ENCODE data around the gene NAA10. TPM values are rescaled to one million over a fixed set of nuclear protein-coding genes. Genes with fewer than 3 reads are reported as not detected.

NAA10 gene
- total RNA-seq, 1 donor from 2014 or later, result 69.2 TPM

DNA sequence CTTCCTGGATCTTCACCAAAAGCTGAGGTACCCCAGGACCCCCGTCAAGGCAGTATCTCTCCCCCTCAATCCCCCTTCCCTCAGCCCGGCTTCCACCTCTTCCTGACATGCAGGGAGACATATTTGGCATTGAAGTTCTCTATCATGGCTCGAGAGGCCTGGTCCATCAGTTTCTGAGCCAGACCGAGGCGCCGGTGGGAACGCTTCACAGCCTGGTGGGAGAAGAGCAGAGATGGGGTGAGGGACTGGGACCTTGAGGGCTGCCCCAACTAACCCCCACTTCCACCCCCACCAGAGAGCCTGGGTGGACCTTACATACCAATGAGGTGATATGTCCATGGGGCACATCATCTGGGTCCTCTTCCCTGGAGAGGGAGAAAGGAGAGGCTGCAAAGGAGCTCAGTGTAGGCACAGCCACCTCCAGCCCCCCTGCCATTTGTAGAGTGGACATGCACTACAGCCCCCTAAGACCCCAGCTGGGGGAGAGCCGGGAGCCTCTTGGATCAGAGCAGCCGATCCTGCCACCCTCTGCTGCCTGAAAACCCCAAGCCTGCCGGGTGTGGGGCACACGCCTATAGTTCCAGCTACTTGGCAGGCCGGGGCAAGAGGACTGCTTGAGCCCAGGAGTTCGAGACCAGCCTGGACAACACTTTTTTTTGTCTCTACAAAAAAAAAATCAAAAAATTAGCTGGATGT is 2.5 kb downstream of the NAA10 start:
- Histone ChIP-seq H3K27me3 (ENCODE audit: low read depth) (no peaks in the 10 kb centered on the region), H3K9me3 (no peaks in the 10 kb centered on the region), H3K4me1 (peaks cover 22% of the 10 kb centered on the region), H3K27ac (no peak overlapping the region), H3K36me3 (peaks cover 34% of the 10 kb centered on the region), H3K4me3 (no peak overlapping the region)
- DNase-seq (no peak), ATAC-seq (no peak)
- TF ChIP-seq CTCF (IDR thresholded peaks at IDR 0.05), result no peak
- intact Hi-C loops (cut with DNase I), result no loop called here

- no peak for DNase-seq
- intact Hi-C loops (cut with DNase I), result no loop called here
Measured at GRCh38 chrX:153931748-153932147, 3.1 kb downstream of the NAA10 start.

DNA sequence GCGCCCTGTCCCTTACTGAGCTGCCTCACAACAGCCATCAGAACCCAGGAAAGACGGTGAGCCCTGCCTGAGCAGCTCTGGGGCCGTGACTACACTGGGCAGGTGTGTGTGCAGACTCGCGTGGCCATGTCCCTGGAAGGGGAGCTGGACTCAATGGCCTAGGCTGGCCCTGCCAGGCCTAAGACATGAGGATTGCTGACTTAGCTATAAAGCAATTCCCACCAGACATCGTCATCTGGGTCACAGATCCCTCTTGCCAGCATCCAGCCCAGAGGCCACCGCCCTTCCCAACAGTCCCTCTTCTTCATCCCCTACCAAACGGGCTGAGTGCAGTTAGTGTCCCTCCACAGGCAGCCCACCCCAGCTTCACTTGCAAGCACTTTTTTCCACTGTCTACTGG is 3.7 kb downstream of the NAA10 start:
- no peak overlapping the region for H3K27ac ChIP-seq
- H3K4me1 ChIP-seq, result peaks cover 28% of the 10 kb centered on the region
- DNase-seq, result no peak

More at GRCh38 chrX:153931748-153932147, 3.1 kb downstream of the NAA10 start:
- H3K27me3 ChIP-seq (ENCODE audit: low read depth), result no peaks in the 10 kb centered on the region
- peaks cover 26% of the 10 kb centered on the region for H3K4me1 ChIP-seq
- ATAC-seq, result no peak
- no peaks in the 10 kb centered on the region for H3K9me3 ChIP-seq
- H3K36me3 ChIP-seq, result peaks cover 34% of the 10 kb centered on the region
- no peak for TF ChIP-seq CTCF (IDR thresholded peaks at IDR 0.05)
- H3K4me3 ChIP-seq, result no peak overlapping the region
- H3K27ac ChIP-seq, result no peak overlapping the region

GRCh38 chrX:153930011-153930910 is 4.6 kb downstream of the NAA10 start:
- H3K27ac ChIP-seq, result no peak overlapping the region
- H3K4me1 ChIP-seq, result peaks cover 28% of the 10 kb centered on the region
- H3K27me3 ChIP-seq (ENCODE audit: low read depth), result no peaks in the 10 kb centered on the region
- intact Hi-C loops (cut with DNase I), result no loop called here
- no peak for ATAC-seq
- no peak overlapping the region for H3K4me3 ChIP-seq
- no peak for TF ChIP-seq CTCF (IDR thresholded peaks at IDR 0.05)
- H3K9me3 ChIP-seq, result no peaks in the 10 kb centered on the region
- H3K36me3 ChIP-seq, result peaks cover 34% of the 10 kb centered on the region
- no peak for DNase-seq

More for the DNA sequence above, 3.7 kb downstream of the NAA10 start:
- TF ChIP-seq CTCF (IDR thresholded peaks at IDR 0.05), result no peak
- H3K4me3 ChIP-seq, result no peak overlapping the region
- no peaks in the 10 kb centered on the region for H3K27me3 ChIP-seq (ENCODE audit: low read depth)
- H3K36me3 ChIP-seq, result peaks cover 34% of the 10 kb centered on the region
- no peak for ATAC-seq
- no peaks in the 10 kb centered on the region for H3K9me3 ChIP-seq
- intact Hi-C loops (cut with DNase I), result no loop called here

DNA sequence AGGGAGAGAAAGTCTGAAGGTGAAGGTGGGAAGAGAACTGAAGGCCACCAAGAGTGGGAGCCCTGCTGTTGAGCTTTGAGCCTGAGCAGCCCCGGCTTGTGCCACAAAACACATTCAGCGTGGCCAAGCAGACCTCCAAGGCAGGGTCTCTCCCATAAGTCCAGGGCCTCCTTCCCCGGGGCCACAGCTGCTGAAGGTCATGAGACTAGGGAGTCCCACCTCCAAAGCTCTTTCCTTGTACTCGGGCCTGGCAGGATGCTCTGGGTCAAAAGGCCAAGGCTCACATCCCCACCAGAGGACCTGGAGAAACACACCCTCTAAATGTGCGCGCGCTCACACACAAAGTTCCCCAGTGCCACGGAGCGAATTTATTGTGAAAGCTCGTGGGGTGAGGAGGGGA is 5.3 kb downstream of the NAA10 start:
- no peaks in the 10 kb centered on the region for H3K9me3 ChIP-seq
- intact Hi-C loops (cut with DNase I), result no loop called here
- ATAC-seq, result no peak
- H3K4me3 ChIP-seq, result no peak overlapping the region
- H3K27ac ChIP-seq, result no peak overlapping the region
- TF ChIP-seq CTCF (IDR thresholded peaks at IDR 0.05), result no peak
- H3K36me3 ChIP-seq, result peaks cover 34% of the 10 kb centered on the region
- DNase-seq, result no peak
- H3K27me3 ChIP-seq (ENCODE audit: low read depth), result no peaks in the 10 kb centered on the region
- H3K4me1 ChIP-seq, result peaks cover 28% of the 10 kb centered on the region

Measured in lower lobe of right lung (tissue), 2 donors.